Activated CD8-positive, alpha-beta memory T cell treated with anti-CD3 and anti-CD28 coated beads for 36 hours (primary cell): ENCODE data around the gene ADAP2. TPM values are rescaled to one million over a fixed set of nuclear protein-coding genes. Genes with fewer than 3 reads are reported as not detected.
"Not testable (repeated sequence)": the region's sequence is repeated elsewhere in the genome, so short reads cannot be mapped to it uniquely, and the experiment has no call there.

Experiments
- CTCF ChIA-PET: fragments of 350-600 bp; sonication (Branson Sonifier 250); formaldehyde crosslinking; loops from one replicate; lab custom pipeline; 2021; ENCODE audit warnings: antibody characterized with exemption; lab: Charles Lee
- POLR2A ChIA-PET: fragments of 350-600 bp; sonication (Branson Sonifier 250); formaldehyde crosslinking; loops from one replicate; lab custom pipeline; 2021; ENCODE audit warnings: antibody characterized with exemption; lab: Charles Lee
- total RNA-seq, 2 experiments: library from RNA; stranded (reverse); gene quantifications; one replicate each; pipeline ENCODE4 v1.2.3, GENCODE V29; 2021

Gene ADAP2
- total RNA-seq, 2 experiments from 2014 or later, result 0.63 to 0.65 TPM

DNA sequence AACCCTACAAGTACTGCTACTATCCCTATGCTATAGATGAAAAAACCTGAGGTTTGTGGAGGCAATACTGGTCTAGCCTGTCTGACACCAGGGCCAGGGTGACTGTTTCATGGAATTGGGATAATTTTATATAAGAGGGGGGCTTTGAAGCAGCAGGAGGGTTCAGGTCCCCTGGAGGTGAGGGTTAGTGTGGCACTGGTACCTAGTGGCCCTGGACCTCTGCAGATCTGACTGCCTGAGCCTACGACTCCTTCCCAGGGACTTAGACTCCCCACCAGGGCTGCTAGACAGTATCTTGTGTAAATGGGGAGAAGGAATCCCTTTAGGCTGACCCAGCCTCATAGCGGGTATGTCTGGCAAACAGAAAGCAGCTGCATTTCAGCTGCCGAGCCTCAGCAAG, 6.8 kb downstream of the ADAP2 start:
- POLR2A ChIA-PET, result no interaction called here
- CTCF ChIA-PET, result no interaction called here

DNA sequence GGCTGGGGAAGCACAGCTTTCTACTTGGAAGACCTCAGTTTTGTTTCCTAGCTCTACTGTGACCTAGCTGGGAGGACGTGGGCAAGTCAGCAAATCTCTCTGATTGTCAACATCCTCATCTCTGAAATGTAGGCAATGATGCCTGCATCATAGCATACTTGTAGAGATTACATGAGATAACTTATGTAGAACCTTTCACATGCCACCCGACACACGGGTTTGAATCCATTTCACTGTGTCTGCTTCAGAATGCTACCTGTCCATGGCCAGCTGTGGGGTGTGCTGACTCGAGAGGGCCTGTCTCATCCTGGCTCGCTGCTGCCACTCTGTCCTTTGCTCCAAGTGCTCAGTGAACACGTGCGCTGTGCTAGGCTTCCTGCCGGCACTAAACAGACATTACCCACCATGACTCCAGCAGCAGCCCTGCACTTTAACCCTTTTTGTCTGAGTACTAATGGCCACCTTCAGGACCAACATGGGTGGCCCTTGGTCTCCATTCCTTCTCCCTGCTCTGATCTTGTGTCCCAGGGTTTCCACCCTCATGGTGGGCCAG, 7.4 kb downstream of the ADAP2 start:
- CTCF ChIA-PET, result no interaction called here
- POLR2A ChIA-PET, result no interaction called here

DNA sequence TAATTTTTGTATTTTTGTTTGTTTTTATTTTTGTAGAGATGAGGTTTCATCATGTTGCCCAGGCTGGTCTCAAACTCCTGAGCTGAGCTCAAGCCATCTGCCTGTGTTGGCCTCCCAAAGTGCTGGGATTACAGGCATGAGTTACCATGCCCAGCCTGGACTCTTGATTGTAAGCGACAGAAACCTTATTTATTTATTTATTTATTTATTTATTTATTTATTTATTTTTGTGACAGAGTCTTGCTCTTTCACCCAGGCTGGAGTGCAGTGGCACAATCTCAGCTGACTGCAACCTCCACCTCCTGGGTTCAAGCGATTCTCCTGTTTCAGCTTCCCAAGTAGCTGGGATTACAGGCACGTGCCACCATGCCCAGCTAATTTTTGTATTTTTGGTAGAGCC, 8.1 kb downstream of the ADAP2 start:
- CTCF ChIA-PET, POLR2A ChIA-PET: not testable (repeated sequence)

DNA sequence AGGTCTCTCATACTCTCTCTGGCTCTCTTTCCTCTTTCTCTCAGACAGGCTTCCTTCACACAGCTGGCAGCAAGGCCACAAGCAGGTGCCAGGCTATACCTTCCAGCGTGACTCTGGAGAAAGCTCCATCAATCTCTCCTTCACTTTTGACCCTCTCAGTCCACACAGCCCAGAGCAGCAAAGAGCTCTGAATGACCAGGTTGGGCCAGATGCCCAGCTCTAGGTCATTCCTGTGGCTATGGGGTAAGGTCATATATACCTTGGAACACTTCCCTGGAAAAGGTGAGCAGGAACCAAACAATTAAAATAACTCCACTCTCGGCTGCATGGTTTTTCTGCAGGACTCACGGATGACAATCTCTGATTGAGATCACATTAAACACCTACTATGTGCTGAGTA, 8.8 kb downstream of the ADAP2 start:
- POLR2A ChIA-PET, result no interaction called here
- CTCF ChIA-PET, result no interaction called here

DNA sequence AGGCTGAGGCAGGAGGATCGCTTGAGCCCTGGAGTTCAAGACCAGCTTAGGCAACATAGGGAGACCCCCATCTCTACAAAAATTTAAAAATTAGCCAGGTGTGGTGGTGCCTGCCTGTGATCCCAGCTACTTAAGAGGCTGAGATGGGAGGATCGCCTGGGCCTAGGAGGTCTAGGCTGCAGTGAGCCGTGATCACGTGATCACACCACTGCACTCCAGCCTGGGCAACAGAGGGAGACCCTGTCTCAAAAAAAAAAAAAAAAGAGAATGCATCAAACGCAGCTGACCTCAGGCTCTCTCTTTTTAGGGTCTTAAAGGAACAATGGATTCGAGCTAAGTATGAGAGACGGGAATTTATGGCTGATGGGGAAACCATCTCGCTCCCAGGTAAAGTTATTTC, 9.8 kb downstream of the ADAP2 start:
- POLR2A ChIA-PET, result interaction anchor here (0.7 to 0.9 kb wide), 2 partner anchors 25 to 432 kb away, joined by 3 to 4 read pairs; no protein-coding TSS in a partner anchor
- CTCF ChIA-PET, result not testable (repeated sequence)

DNA sequence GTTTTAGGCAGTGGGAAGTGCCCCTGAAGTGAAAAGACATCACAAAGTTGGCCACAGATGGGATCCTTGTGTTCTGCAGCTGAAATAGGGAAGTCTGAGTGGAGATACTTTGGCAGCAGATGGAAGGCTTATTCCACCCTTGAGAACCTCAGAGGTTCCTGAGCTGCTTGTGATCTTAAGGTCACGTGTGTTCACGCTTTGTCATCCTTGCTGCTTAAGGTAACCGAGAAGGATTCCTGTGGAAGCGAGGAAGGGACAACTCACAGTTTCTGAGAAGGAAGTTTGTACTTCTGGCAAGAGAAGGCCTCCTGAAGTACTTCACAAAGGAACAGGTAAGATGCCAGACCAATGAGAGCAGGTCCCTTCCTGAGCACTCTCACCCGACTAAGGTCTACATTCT, 12.2 kb downstream of the ADAP2 start:
- POLR2A ChIA-PET, result no interaction called here
- CTCF ChIA-PET, result no interaction called here

DNA sequence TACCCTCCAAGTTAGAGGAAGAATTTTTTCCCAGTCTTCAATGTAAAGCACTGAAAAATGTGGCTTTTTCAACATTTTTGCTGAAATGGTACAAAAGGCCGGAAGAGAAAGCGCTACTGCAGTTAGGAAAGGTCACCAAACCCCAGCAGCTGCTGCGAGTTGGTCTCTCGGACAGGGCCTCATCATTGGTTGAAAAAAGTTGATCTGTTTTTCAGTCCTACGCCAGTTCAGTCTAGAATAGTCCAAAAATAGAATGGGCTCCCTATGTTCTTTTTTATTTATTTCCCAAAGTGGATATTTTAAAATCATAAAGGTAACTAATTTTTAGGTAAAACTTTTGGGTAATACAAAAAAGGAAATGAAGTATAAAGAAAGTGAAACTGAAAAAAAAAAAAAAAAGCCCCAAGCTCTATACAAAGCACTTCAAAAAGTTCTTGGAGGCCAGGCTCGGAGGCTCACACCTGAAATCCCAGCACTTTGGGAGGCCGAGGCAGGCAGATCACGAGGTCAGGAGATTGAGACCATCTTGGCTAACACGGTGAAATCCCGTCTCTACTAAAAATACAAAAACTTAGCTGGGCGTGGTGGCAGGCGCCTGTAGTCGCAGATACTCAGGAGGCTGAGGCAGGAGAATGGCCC, 17.4 kb downstream of the ADAP2 start:
- ChIA-PET POLR2A (no interaction called here), CTCF (no interaction called here)

DNA sequence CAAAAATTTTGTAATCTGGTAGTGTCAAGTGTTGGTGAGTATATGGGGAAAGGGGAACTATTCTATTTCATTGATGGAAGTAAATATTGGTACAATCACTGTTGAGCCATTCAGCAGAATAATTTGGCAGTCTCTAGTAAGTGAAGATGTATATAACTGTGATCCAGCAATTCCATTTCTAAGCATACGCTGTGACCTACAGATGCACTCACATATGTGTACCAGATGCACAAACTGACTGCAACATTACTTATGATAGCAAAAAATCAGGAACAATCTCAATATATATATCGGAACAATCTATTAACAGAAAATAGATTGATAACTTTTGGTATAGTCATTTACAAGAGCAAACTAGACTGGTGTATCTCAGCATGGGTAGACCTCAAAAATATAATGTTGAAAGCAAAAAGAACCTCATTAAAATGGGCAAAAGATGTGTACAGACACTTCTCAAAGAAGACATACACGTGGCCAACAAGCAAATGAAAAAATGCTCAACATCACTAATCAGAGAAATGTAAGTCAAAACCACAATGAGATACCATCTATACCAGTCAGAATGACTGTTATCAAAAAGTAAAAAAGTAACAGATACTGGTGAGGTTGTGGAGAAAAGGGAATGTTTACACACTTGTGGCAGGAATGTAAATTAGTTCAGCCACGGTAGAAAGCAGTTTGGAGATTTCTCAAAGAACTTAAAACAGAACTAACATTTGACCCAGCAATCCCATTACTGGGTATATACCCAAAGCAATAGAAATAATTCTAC, 20.7 kb downstream of the ADAP2 start:
- ChIA-PET POLR2A (no interaction called here), CTCF (no interaction called here)

DNA sequence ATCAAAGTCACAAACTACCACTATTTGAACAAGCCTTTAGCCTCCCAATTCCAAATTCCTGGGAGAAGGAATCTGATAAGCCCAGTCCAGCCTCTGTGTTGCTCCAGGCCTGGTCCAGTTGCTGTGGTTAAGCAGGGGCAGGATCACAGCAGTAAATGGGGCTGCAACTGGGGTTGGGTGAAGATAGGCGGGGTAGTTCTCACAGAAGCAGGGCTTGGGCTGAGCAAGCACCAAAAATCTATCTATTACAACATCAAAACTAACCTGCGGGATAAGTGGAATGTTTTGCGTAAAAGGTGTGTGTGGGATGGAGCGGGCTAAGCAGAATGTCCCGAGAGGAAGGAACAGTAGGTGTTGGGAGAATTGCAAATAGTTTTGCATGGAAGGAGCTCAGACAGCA, 26.1 kb downstream of the ADAP2 start:
- CTCF ChIA-PET, result no interaction called here
- POLR2A ChIA-PET, result no interaction called here

DNA sequence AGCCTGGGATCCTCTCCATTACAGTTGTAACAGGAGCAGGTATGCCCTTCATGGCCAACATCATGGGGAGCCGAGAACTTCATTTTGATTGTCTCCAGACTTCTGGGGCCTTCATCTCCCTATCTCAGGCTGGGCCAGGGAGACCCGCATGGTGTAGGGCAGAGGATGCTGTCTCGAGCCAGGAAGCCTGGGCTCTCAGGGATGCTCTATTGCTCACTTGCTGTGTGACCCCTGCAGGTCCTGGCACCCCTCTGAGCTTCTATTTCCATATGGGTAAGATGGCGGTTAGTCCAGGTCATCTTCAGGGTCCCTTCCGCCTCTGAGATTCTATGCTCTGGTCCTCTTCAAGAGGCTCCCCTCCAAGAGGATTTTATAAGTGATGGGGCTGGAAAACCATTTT, 28.4 kb downstream of the ADAP2 start:
- ChIA-PET CTCF (no interaction called here), POLR2A (no interaction called here)

DNA sequence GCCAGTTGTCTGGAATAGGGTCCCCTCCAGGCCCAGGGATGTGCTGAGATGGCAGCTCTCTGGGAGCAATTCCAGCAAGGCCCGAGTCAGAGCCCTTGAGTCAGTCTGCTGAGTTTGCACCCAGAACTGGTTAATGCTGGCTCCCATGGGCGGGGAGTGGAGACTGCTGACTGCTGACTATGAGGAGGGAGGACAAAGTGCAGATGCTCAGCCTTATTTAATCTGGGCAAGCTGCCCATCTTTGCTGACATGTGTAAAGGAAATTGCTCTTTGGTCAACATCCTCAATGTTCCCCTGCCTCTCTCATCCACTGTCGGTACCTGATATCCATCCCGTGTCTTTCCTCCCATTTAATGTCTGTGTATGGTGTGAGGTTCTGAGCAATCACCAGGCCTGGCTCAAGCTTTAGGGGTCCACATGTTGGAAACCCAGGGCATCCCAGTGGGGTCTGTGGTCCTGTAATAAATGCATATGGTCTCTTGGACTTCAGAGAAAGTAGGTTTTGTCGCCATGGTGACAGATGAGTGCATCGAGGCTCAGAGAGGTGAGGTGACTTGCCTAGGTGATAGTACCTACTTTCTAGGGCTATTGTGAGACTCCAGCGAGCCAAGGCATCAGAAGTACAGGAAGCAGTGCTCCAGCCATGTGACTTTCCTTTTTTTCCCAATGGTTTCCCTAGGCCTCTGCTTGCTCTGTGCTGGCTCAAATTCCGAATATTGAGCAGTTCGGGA, 29.1 kb downstream of the ADAP2 start:
- CTCF ChIA-PET, result no interaction called here
- POLR2A ChIA-PET, result no interaction called here

DNA sequence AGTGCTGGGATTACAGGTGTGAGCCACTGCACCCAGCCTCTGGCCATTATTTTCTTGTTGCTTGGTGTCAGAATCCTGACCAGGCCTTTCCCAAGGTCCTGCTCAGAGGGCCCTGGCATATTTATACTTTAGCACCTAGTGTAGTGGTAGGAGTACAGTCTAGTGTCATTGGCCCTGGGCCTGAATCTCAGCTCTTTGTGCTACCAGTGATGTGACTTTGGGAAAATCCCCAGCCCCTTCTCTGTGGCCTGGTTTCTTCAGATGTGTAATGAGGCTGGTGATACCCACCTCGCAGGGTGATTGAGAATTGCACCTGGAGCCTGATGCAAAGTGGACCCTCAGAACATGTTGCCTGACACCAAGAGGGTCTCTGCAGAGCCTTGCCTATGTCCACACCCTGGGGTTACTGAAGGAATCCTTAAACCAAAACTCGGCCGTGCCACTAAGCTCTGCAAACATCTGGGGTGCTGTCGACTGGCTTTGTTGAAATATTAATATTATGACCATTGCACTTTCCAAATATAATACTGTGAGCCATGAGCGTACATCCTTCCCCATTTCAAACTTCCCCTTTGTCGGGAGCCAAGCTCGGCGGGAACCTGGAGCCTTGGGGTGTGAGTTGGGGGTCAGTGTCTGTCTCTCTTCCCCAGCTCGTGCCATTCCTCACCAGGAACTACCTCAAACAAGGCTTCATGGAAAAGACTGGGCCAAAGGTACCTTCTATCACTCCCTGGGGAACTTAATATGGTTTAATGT, 31.1 kb downstream of the ADAP2 start:
- CTCF ChIA-PET, result interaction anchor here (0.6 kb wide), 1 partner anchor 34 kb away, joined by 3 read pairs; no protein-coding TSS in a partner anchor
- POLR2A ChIA-PET, result no interaction called here

DNA sequence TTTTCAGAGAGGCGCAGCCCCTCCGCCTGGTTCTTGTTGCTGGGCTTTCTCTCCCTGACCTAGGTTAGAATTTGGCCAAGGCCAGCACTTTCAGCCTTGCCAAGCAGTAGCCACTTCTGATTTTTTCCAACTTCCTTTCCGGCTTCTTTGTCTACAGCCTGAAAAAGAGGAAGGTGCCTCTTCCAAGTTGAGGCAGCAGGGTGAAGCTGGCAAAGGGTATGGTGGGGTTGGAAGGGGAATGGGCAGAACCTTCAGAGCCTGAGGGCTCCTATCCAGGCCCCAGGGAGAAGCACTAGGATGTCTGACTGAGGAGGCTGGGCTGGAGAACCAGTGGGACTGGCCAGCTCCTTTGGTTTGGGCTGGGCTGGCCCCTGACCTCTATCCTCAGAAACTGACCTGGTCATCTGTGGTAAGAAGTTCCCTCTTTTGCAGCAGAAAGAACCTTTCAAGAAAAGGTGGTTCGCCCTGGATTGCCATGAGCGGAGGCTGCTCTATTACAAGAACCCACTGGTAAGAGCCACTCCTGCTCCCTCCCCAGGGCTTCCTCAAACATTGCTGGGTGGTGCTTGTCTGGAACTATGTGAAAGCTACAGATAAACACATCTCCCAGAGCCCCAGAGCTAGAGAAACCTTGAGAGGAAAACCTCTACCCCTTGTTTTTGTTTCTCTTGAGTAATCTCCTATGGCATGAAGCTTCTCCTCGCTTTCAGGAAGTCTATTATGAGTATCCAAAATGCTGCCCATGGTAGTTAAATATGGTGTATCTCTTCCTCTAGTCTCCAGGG, 32.5 kb downstream of the ADAP2 start:
- CTCF ChIA-PET, result no interaction called here
- POLR2A ChIA-PET, result no interaction called here

DNA sequence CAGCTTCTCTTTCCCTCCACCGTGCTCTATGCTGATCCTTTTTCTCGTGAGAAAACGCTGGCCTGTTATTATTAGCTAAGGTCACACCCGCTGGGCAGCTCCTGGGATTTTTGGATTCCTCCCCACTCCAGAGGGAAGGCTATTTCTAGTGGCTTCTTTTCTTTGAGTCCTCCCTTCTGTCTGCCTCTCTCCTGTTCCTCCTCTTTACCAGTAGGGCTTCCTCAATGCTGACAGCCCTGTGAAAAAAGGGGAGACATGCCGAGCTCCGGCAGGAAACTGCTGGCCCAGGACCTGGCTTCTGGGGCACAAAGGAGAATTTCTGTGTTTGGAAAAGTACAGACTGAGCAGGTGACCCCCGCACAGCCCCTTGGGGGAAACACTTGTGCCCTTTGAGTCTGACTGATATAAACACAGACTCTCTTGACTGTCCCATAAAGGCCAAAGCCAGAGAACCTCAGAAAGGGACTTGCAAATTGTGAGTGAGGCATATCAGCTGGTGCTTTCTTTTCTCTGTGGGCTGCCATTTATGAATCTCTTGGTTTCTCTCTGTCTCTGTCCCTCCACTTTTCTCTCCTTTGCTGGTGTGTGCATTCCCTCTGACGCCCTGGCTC, 35.1 kb downstream of the ADAP2 start:
- CTCF ChIA-PET, result no interaction called here
- POLR2A ChIA-PET, result no interaction called here

DNA sequence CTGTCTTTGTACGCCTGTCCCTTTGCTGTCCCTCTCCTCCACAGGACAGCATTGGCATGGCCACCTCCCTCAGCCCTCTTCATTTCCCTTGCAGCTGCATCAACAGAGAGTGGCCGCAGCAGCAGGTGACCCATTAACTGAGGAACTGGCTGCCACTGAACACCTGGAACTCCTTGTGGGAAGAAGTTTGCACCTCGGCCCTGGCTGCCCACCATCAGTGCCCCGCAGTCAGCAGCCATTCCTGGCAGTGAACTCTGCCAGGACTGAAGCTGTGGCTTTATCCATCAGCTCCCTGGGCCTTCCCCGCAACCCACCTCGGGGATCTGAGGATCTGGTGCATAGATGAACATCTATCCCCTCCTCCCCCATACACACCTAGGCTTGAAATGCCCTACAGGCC, 36.0 kb downstream of the ADAP2 start:
- POLR2A ChIA-PET, result no interaction called here
- CTCF ChIA-PET, result no interaction called here

DNA sequence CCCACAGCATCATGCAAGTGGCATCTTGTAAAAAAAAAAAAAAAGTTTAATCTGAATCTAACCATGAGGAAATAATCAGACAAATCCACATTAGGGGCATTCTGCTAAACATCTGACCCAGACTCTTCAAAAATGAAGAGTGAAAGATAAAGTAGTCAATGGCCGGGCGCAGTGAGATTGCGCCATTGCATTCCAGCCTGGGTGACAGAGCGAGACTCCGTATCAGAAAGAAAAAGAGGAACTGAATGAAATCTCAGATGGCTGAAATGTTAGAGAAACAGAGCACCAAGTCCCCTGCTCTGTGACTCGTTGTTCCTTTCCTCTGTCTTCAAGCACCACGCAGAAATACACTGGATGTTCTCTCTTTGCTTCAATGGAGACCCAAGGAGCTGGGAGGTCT, 36.4 kb downstream of the ADAP2 start:
- CTCF ChIA-PET, result no interaction called here

DNA sequence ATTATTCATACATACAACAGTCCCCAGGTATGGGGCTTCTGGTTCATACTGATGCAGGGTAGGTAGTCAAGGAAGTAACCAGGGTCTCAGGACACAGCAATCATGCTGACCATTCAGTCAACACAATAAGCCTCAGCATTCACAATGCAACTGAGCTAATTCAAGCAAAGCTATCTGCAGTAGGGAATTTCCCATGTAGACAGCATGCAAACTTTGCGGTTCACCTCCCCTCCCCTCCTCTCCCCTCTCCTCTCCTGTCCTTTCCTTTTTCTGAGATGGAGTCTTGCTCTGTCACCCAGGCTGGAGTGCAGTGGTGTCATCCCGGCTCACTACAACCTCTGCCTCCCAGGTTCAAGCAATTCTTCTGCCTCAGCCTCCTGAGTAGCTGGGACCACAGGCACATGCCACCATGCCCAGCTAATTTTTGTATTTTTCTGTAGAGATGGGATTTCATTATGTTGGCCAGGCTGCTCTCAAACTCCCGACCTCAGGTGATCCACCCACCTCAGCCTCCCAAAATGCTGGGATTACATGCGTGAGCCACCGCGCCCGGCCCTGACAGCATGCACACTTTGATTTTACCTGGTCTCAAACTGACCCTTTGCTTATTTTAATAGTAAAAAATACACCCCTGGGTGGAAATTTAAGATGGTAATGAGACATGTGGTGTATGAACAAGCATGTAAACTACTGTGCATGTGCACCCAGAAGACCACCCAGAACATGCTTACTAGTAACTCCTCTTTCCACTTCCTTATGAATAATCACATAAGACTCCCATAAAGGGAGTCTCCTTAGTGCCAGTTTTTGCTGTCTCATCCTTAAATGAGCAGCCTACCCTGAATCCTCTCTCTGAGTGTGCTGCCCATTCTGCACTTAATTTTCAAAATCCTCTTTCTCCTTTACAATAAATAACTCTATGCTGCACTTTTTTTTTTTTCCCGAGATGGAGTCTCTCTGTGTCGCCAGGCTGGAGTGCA, 39.8 kb downstream of the ADAP2 start:
- ChIA-PET CTCF (interaction anchor here (0.7 kb wide), 1 partner anchor 47 kb away, joined by 3 read pairs; no protein-coding TSS in a partner anchor), POLR2A (no interaction called here)

More for the DNA sequence above, 36.4 kb downstream of the ADAP2 start:
- POLR2A ChIA-PET, result no interaction called here
